HEK293T (cell line): ENCODE data around the gene TGM2.

ENCODE experiments used
- ARNT ChIP-seq: fragments of 450-650 bp; IDR thresholded peaks from 2 replicates; pipeline ENCODE4 v1.6.1; 2017; ENCODE audit warnings: mild to moderate bottlenecking
- BHLHE40 ChIP-seq: fragments of 450-650 bp; IDR thresholded peaks from 2 replicates; pipeline ENCODE4 v1.6.1; 2016; ENCODE audit warnings: mild to moderate bottlenecking, moderate library complexity, borderline replicate concordance
- CTBP1 ChIP-seq: fragments of 450-650 bp; IDR thresholded peaks from 2 replicates; pipeline ENCODE4 v1.6.1; 2016; ENCODE audit warnings: borderline replicate concordance
- FOXA1 ChIP-seq: fragments of 450-650 bp; IDR thresholded peaks from 2 replicates; pipeline ENCODE4 v1.6.1; 2016; ENCODE audit warnings: mild to moderate bottlenecking
- FOXM1 ChIP-seq: fragments of 450-650 bp; IDR thresholded peaks from 2 replicates; pipeline ENCODE4 v1.6.1; 2017; ENCODE audit warnings: mild to moderate bottlenecking, borderline replicate concordance
- HDGF ChIP-seq: fragments of 450-650 bp; IDR thresholded peaks from 2 replicates; pipeline ENCODE4 v1.6.1; 2017; ENCODE audit warnings: antibody characterized with exemption, borderline replicate concordance
- LEF1 ChIP-seq: fragments of 450-650 bp; IDR thresholded peaks from 2 replicates; pipeline ENCODE4 v1.6.1; 2017; ENCODE audit warnings: mild to moderate bottlenecking, borderline replicate concordance
- NFRKB ChIP-seq: fragments of 450-650 bp; IDR thresholded peaks from 2 replicates; pipeline ENCODE4 v1.6.1; 2016; ENCODE audit warnings: mild to moderate bottlenecking, moderate library complexity
- PKNOX1 ChIP-seq: fragments of 450-650 bp; IDR thresholded peaks from 2 replicates; pipeline ENCODE4 v1.6.1; 2016
- SP1 ChIP-seq: fragments of 450-650 bp; IDR thresholded peaks from 2 replicates; pipeline ENCODE4 v1.6.1; 2017
- SUZ12 ChIP-seq: fragments of 450-650 bp; IDR thresholded peaks from 2 replicates; pipeline ENCODE4 v1.6.1; 2016; ENCODE audit warnings: mild to moderate bottlenecking
- TARDBP ChIP-seq: fragments of 450-650 bp; IDR thresholded peaks from 2 replicates; pipeline ENCODE4 v1.6.1; 2016

- no peak for TF ChIP-seq TARDBP
- no peak for TF ChIP-seq LEF1
- TF ChIP-seq CTBP1 = no peak
- TF ChIP-seq FOXM1 = no peak
- no peak for TF ChIP-seq ARNT
- TF ChIP-seq SP1 = no peak
- no peak for TF ChIP-seq NFRKB
- no peak for TF ChIP-seq BHLHE40
- TF ChIP-seq SUZ12 = no peak
- no peak for TF ChIP-seq FOXA1
- no peak for TF ChIP-seq HDGF
- TF ChIP-seq PKNOX1 = no peak
Measured at GRCh38 chr20:38152621-38153221, 12.3 kb downstream of the TGM2 start.
